ENCODE measurements around the gene EIF2S2. TPM values are rescaled to one million over a fixed set of nuclear protein-coding genes. Genes with fewer than 3 reads are reported as not detected.

Gene EIF2S2
- total RNA-seq, 1 experiment from 2014 or later: 179 TPM

DNA sequence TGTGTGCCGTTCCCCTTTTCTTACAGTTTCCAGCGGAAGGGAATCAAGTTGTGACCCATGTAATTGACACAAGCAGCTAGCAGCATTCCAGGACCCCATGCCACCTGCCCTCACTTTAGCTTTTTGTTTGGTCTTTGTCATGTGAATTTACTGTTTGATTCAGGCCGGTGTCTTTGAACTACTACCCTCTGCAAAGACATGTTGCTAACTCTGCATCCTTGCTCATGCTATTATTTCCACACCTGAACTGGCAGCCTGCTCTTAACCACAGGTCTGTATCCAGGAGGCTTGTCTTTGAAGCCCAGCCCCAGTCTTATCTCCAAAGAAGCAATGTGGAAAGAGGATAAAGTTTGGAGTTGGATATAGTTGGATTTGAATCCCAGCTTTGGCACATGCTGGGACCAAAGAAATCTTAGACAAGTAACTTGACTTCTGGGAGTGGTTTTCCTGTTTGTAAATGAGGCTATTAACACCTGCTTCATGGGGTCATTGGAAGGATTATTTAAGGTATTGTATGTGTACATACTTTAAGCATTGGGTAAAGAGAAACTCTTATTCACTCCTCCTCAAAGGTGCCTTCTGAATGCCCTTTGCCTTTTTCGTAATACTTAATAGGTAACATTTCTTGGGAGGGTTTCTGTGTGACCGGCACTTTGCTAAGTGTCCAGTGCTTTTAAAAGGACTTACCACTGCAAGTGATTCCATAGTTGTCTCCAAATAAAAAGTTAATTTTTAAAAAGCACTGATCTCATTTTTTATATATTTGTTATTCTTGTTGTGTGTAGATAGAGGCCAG is 65.9 kb downstream of the EIF2S2 start:
- Mint-ChIP-seq H3K4me3 (ENCODE audit: low read depth, unreplicated experiment) (peak overlapping the region; percentile 12), H3K27ac (ENCODE audit: unreplicated experiment) (peak overlapping the region; percentile 34)
- no TSS peak for BruUV-seq (replicated peaks)

DNA sequence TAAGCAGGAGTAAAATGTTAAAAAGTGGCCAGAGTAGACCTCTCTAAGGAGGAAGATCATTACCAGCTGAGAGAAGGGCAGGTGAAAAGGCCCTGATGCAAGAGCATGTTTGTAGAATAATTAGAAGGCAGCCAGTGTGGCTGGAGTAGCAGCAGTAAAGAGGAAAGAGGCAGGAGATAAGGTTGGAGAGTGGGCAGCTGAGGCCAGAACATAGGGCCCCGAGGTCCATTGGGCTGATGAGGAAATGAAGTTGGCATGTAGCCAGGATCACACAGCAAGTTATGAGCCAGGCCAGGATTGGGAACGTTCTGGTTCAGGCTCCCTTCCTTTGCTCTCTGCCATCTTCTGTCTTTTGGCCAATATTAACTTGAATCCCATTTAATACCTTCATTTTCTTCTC is 66.7 kb downstream of the EIF2S2 start:
- intact Hi-C loops (cut with micrococcal nuclease; ENCODE audit: unreplicated experiment): no loop called here
- Mint-ChIP-seq H3K9me3 (ENCODE audit: low read depth, unreplicated experiment) (no peaks in the 10 kb centered on the region), H3K4me1 (ENCODE audit: low read depth, unreplicated experiment) (peaks cover 35% of the 10 kb centered on the region), H3K27ac (ENCODE audit: unreplicated experiment) (peak overlapping the region; percentile 10), H3K36me3 (ENCODE audit: insufficient read depth, unreplicated experiment) (peaks cover 5% of the 10 kb centered on the region), H3K4me3 (ENCODE audit: low read depth, unreplicated experiment) (peak overlapping the region; percentile 12), H3K27me3 (ENCODE audit: unreplicated experiment) (no peaks in the 10 kb centered on the region)
- TF ChIP-seq, protein P1, sequence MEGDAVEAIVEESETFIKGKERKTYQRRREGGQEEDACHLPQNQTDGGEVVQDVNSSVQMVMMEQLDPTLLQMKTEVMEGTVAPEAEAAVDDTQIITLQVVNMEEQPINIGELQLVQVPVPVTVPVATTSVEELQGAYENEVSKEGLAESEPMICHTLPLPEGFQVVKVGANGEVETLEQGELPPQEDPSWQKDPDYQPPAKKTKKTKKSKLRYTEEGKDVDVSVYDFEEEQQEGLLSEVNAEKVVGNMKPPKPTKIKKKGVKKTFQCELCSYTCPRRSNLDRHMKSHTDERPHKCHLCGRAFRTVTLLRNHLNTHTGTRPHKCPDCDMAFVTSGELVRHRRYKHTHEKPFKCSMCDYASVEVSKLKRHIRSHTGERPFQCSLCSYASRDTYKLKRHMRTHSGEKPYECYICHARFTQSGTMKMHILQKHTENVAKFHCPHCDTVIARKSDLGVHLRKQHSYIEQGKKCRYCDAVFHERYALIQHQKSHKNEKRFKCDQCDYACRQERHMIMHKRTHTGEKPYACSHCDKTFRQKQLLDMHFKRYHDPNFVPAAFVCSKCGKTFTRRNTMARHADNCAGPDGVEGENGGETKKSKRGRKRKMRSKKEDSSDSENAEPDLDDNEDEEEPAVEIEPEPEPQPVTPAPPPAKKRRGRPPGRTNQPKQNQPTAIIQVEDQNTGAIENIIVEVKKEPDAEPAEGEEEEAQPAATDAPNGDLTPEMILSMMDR (IDR thresholded peaks at IDR 0.05; ENCODE audit: unreplicated experiment): no peak
- no TSS peak for BruUV-seq (replicated peaks)
- peak; percentile 42 for DNase-seq
- CTCF ChIA-PET: interaction anchor here (0.5 to 0.7 kb wide), 2 partner anchors 8 to 278 kb away, joined by 3 to 12 read pairs; no protein-coding TSS in a partner anchor

More for the DNA sequence above, 65.9 kb downstream of the EIF2S2 start:
- no peaks in the 10 kb centered on the region for H3K9me3 Mint-ChIP-seq (ENCODE audit: low read depth, unreplicated experiment)
- CTCF ChIA-PET: interaction anchor here (0.6 kb wide), 1 partner anchor 53 kb away, joined by 6 read pairs; no protein-coding TSS in a partner anchor
- TF ChIP-seq, protein P1 (IDR thresholded peaks at IDR 0.05; ENCODE audit: unreplicated experiment): no peak
- no peak for DNase-seq
- intact Hi-C loops (cut with micrococcal nuclease; ENCODE audit: unreplicated experiment): no loop called here
- peaks cover 35% of the 10 kb centered on the region for H3K4me1 Mint-ChIP-seq (ENCODE audit: low read depth, unreplicated experiment)
- H3K36me3 Mint-ChIP-seq (ENCODE audit: insufficient read depth, unreplicated experiment): peaks cover 5% of the 10 kb centered on the region
- no peaks in the 10 kb centered on the region for H3K27me3 Mint-ChIP-seq (ENCODE audit: unreplicated experiment)

DNA sequence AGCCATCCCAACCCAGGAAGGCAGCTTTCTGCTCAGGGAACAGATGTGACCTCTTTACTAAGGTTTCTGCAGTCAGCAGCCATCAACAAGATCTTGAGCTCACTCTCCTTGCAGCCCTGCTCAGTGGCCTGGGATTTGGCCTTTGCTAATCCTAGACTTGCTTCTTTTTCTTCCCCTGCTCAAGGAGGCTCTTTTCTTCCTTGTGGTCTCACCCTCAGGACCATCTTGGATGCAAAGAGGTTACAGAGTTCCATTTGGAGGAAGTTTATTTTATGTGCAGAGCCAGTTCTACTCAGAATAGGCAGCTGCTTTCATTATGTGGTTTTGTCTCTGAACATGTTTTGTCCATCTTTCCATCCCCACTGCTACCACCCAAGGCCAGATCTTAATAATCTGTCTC is 69.0 kb downstream of the EIF2S2 start:
- Mint-ChIP-seq H3K27me3 (ENCODE audit: unreplicated experiment) (no peaks in the 10 kb centered on the region), H3K4me3 (ENCODE audit: low read depth, unreplicated experiment) (no peak overlapping the region), H3K9me3 (ENCODE audit: low read depth, unreplicated experiment) (no peaks in the 10 kb centered on the region), H3K36me3 (ENCODE audit: insufficient read depth, unreplicated experiment) (peaks cover 5% of the 10 kb centered on the region), H3K27ac (ENCODE audit: unreplicated experiment) (no peak overlapping the region), H3K4me1 (ENCODE audit: low read depth, unreplicated experiment) (peaks cover 35% of the 10 kb centered on the region)
- intact Hi-C loops (cut with micrococcal nuclease; ENCODE audit: unreplicated experiment): no loop called here
- BruUV-seq (replicated peaks): no TSS peak
- CTCF ChIA-PET: interaction anchor here (0.7 to 1.6 kb wide), 3 partner anchors 26 to 208 kb away, joined by 3 to 6 read pairs (median 3); no protein-coding TSS in a partner anchor
- TF ChIP-seq, protein P1 (IDR thresholded peaks at IDR 0.05; ENCODE audit: unreplicated experiment): no peak
- no peak for DNase-seq

DNA sequence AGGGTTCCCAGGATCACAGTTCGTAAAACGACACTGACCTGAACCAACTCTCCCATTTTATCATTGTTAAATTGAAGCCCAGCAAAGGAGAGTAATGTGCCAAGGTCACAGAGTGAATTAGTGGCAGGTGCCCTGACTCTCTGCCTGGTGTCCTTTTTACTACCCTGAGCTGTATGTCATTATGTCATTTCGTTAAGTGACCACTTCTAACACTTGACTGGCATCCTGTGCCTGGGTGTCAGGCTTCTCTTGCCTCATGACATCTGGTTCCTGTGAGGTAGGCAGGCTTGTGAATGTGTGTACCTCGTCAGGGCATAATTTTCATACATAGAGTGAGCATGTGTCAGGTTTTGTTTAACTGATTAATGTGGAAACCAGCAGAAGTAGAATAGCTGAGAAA is 69.8 kb downstream of the EIF2S2 start:
- intact Hi-C loops (cut with micrococcal nuclease; ENCODE audit: unreplicated experiment): no loop called here
- Mint-ChIP-seq H3K4me3 (ENCODE audit: low read depth, unreplicated experiment) (no peak overlapping the region), H3K9me3 (ENCODE audit: low read depth, unreplicated experiment) (no peaks in the 10 kb centered on the region), H3K36me3 (ENCODE audit: insufficient read depth, unreplicated experiment) (peaks cover 9% of the 10 kb centered on the region), H3K27me3 (ENCODE audit: unreplicated experiment) (no peaks in the 10 kb centered on the region), H3K27ac (ENCODE audit: unreplicated experiment) (no peak overlapping the region), H3K4me1 (ENCODE audit: low read depth, unreplicated experiment) (peaks cover 38% of the 10 kb centered on the region)
- TF ChIP-seq, protein P1 (IDR thresholded peaks at IDR 0.05; ENCODE audit: unreplicated experiment): no peak
- no peak for DNase-seq
- CTCF ChIA-PET: interaction anchor here (0.6 to 1.6 kb wide), 2 partner anchors 27 to 312 kb away, joined by 3 to 6 read pairs; no protein-coding TSS in a partner anchor
- no TSS peak for BruUV-seq (replicated peaks)
